K562 (cell line): Measurements from ENCODE around the gene C1orf50. TPM values are rescaled to one million over a fixed set of nuclear protein-coding genes. Genes with fewer than 3 reads are reported as not detected.

Experiments
- ATAC-seq: fragments of 200-7000 bp; cut with Tn5 transposase; 3 replicates; pipeline ENCODE4 v1.9.1; 2020; ENCODE audit warnings: moderate library complexity
- BruUV-seq: library from RNA; stranded (reverse); fragments of 400-500 nt; replicated peaks from 2 replicates; lab custom pipeline; 2021; lab: Mats Ljungman, UMichigan
- CTCF ChIA-PET: fragments of 300-600 bp; formaldehyde crosslinking; extraction: SDS; loops from one replicate; lab custom pipeline; 2021; ENCODE audit warnings: low intra/inter-chr PET ratio; lab: Yijun Ruan, JAX
- POLR2A ChIA-PET: fragments of 300-600, 350-650 bp; sonication (Branson Sonifier 250); formaldehyde crosslinking; extraction: SDS; loops from one replicate; lab custom pipeline; 2021; ENCODE audit warnings: antibody characterized with exemption, inconsistent platforms; lab: Yijun Ruan, JAX
- DNase-seq, 4 experiments: peaks; one replicate each; pipeline versions ENCODE4 v3.0.0 to v3.0.0-alpha.2; 2011 to 2018; ENCODE audit warnings: low spot score in 3 of 4, mixed read lengths in 3 of 4; ENCODE audit errors: extremely low read depth in 1 of 4
- FAIRE-seq: peaks from 2 replicates; lab custom pipeline; 2011; peaks lifted over from hg19 to GRCh38; lab: Jason Lieb, UNC
- H2AFZ ChIP-seq: 2 replicates; pipeline ENCODE4 v1.6.0; 2011; ENCODE audit warnings: low read depth, low read length, control low read depth, inconsistent platforms
- H3K27ac ChIP-seq: fragments of 200-600 bp; 3 replicates; pipeline ENCODE4 v1.8.0; 2011; ENCODE audit warnings: low read depth, mild to moderate bottlenecking, control low read depth, inconsistent platforms, low read length, moderate library complexity, mixed read lengths; ENCODE audit errors: extremely low read depth
- H3K27me3 ChIP-seq, 2 experiments: fragments of 300-600 bp in 1 of 2; 2 replicates in 1 of 2; 3 replicates in 1 of 2; pipeline versions ENCODE4 v1.6.0 to v1.8.0; 2011; ENCODE audit warnings: inconsistent platforms in 2 of 2, low read length in 2 of 2, mild to moderate bottlenecking in 1 of 2, mixed read lengths in 1 of 2, moderate library complexity in 1 of 2; ENCODE audit not compliant: control insufficient read depth in 2 of 2, insufficient read depth in 2 of 2
- H3K36me3 ChIP-seq: fragments of 300-600 bp; 3 replicates; pipeline ENCODE4 v1.8.0; 2011; ENCODE audit warnings: mild to moderate bottlenecking, low read length, inconsistent platforms; ENCODE audit not compliant: control insufficient read depth, insufficient read depth
- H3K4me1 ChIP-seq, 2 experiments: fragments of 200-600 bp in 1 of 2; replicated peaks in 1 of 2; 2 replicates in 1 of 2; 3 replicates in 1 of 2; pipeline versions ENCODE4 v1.5.1 to v1.8.0; 2011; ENCODE audit warnings: inconsistent platforms in 2 of 2, low read length in 2 of 2, mild to moderate bottlenecking in 1 of 2, mixed read lengths in 1 of 2, moderate library complexity in 1 of 2; ENCODE audit not compliant: control insufficient read depth in 2 of 2, insufficient read depth in 2 of 2
- H3K4me2 ChIP-seq: 2 replicates; pipeline ENCODE4 v1.6.1; 2011; ENCODE audit warnings: low read length, control low read depth, inconsistent platforms, mixed read lengths; ENCODE audit not compliant: insufficient read depth
- H3K4me3 ChIP-seq: fragments of 200-600 bp; sonication (generic), shearing (Covaris generic); 2 replicates; pipeline ENCODE4 v1.5.1; 2016; ENCODE audit warnings: control low read depth, inconsistent platforms
- H3K79me2 ChIP-seq: fragments of 200-600 bp; 3 replicates; pipeline ENCODE4 v1.8.0; 2011; ENCODE audit warnings: low read length, inconsistent platforms; ENCODE audit not compliant: control insufficient read depth, insufficient read depth
- H3K9ac ChIP-seq, 2 experiments: 2 replicates each; pipeline versions ENCODE4 v1.6.0 to v1.6.1; 2011; ENCODE audit warnings: low read depth in 2 of 2, low read length in 2 of 2, control low read depth in 1 of 2, inconsistent platforms in 1 of 2, mild to moderate bottlenecking in 1 of 2, mixed read lengths in 1 of 2; ENCODE audit not compliant: insufficient read depth in 1 of 2
- H3K9me1 ChIP-seq: one replicate; pipeline ENCODE4 v1.6.0; 2011; ENCODE audit warnings: inconsistent platforms, mild to moderate bottlenecking, low read length, moderate library complexity; ENCODE audit not compliant: control insufficient read depth, insufficient read depth
- H3K9me3 ChIP-seq: replicated peaks from 2 replicates; pipeline ENCODE4 v1.5.1; 2011; ENCODE audit warnings: low read depth, low read length, inconsistent platforms; ENCODE audit not compliant: control insufficient read depth, insufficient read depth
- H4K20me1 ChIP-seq: replicated peaks from 2 replicates; pipeline ENCODE4 v1.6.1; 2011; ENCODE audit warnings: low read length, inconsistent platforms, mixed read lengths; ENCODE audit not compliant: control insufficient read depth, insufficient read depth
- BRD9 ChIP-seq: fragments of 450-650 bp; IDR thresholded peaks from 2 replicates; pipeline ENCODE4 v1.6.1; 2018; ENCODE audit warnings: low read depth; ENCODE audit not compliant: partially characterized antibody
- CBFB ChIP-seq: sonication (generic); formaldehyde crosslinking; IDR thresholded peaks from 2 replicates; pipeline ENCODE4 v1.4.0; 2020; ENCODE audit warnings: mild to moderate bottlenecking, missing genetic modification reagents
- CUX1 ChIP-seq: fragments of 200-800 bp; sonication (Bioruptor generic); IDR thresholded peaks from 2 replicates; pipeline ENCODE4 v1.6.1; 2016; ENCODE audit warnings: missing genetic modification characterization, missing compliant biosample characterization
- DACH1 ChIP-seq: fragments of 450-650 bp; IDR thresholded peaks from 2 replicates; pipeline ENCODE4 v1.6.1; 2018; ENCODE audit not compliant: partially characterized antibody
- MBD1 ChIP-seq: fragments of 250-450 bp; sonication (Bioruptor Pico); IDR thresholded peaks from 2 replicates; pipeline ENCODE4 v1.8.0; 2022; ENCODE audit warnings: inconsistent platforms
- MCM2 ChIP-seq: fragments of 450-650 bp; IDR thresholded peaks from 2 replicates; pipeline ENCODE4 v1.6.1; 2017; ENCODE audit warnings: low read depth, mild to moderate bottlenecking
- MTA2 ChIP-seq: fragments of 450-650 bp; IDR thresholded peaks from 2 replicates; pipeline ENCODE4 v1.6.1; 2016; ENCODE audit warnings: low read depth
- POLR2AphosphoS5 ChIP-seq: IDR thresholded peaks from 2 replicates; pipeline ENCODE4 v1.6.1; 2011; ENCODE audit warnings: mild to moderate bottlenecking, low read depth, low read length, moderate library complexity; ENCODE audit not compliant: control insufficient read depth, insufficient read depth
- RUNX1 ChIP-seq: sonication (generic); IDR thresholded peaks from 2 replicates; pipeline ENCODE4 v1.6.1; 2016; ENCODE audit warnings: antibody characterized with exemption, low read depth
- SRSF3 ChIP-seq: fragments of 200-400 bp; formaldehyde crosslinking; IDR thresholded peaks from 2 replicates; pipeline ENCODE4 v1.6.1; 2016; ENCODE audit warnings: mild to moderate bottlenecking, low read length, moderate library complexity; ENCODE audit not compliant: insufficient read depth
- TARDBP ChIP-seq: fragments of 450-650 bp; IDR thresholded peaks from 2 replicates; pipeline ENCODE4 v1.6.1; 2016
- THAP7 ChIP-seq: fragments of 250-450 bp; sonication (Bioruptor Pico); IDR thresholded peaks from 2 replicates; pipeline ENCODE4 v1.5.0; 2021
- YBX1 ChIP-seq: fragments of 450-650 bp; IDR thresholded peaks from 2 replicates; pipeline ENCODE4 v1.7.1; 2016; ENCODE audit warnings: mild to moderate bottlenecking
- WGBS: fragments of 100-300 bp; shearing (Covaris generic); methylation state at CpG from one replicate; pipeline ENCODE4 v1.1.6; 2016; ENCODE audit warnings: low coverage, mixed read lengths; ENCODE audit not compliant: insufficient coverage; ENCODE audit errors: missing lambda C conversion rate; 5-methylcytosine and 5-hydroxymethylcytosine counted together
- in situ Hi-C: fragments of 300-500 bp; cut with MboI; formaldehyde crosslinking; loops from 4 replicates; pipeline ENCODE4 v1.15.0; 2018; ENCODE audit warnings: inconsistent platforms, mixed read lengths
- intact Hi-C: fragments of 100-400 bp; cut with micrococcal nuclease; formaldehyde crosslinking; loops from 2 replicates; pipeline ENCODE4 v1.14.2; 2022
- polyA plus RNA-seq, 8 experiments: library from polyadenylated mRNA; depleted of rRNA in 4 of 8; stranded (reverse) in 5 of 8; unstranded in 3 of 8; fragments of >200 nt; fragmentation: Nextera tagmentation in 2 of 8; fragmentation: Illumina TruSeq in 1 of 8; extraction: Ambion mirVana in 2 of 8; extraction: Trizol in 1 of 8; gene quantifications; 2 replicates each; pipeline versions ENCODE4 v1.2.1 to v1.2.3, GENCODE V29; 2011 to 2014; ENCODE audit warnings: inconsistent platforms in 1 of 8, missing spikeins in 1 of 8
- total RNA-seq, 7 experiments: library from RNA; depleted of rRNA in 6 of 7; stranded (reverse); fragments of >200 nt in 6 of 7; fragmentation: Illumina TruSeq in 2 of 7; extraction: Trizol in 2 of 7; gene quantifications; 2 replicates each; pipeline versions ENCODE4 v1.2.1 to v1.2.3, GENCODE V29; 2011 to 2021; ENCODE audit warnings: low replicate concordance in 1 of 7

C1orf50 gene
- total and polyA plus RNA-seq, 9 of the 15 experiments (the other 6 are each of a cell fraction or from before 2014, with no cell fraction given): 0.55 to 13.9 (median 5.2) TPM

- FAIRE-seq (no peak), DNase-seq (no peak), ATAC-seq (no peak)
- intact Hi-C loops: loop anchor here (1.0 to 10.0 kb wide), 4 partner anchors 153 to 587 kb away; no protein-coding TSS in a partner anchor
- H3K27me3 ChIP-seq: peaks cover 2 to 24% of the 10 kb centered on the region in 2 experiments; a peak in 3 of 5 replicates
- no peaks in the 10 kb centered on the region for H3K79me2 ChIP-seq
- H3K4me2 ChIP-seq: no peak overlapping the region
- in situ Hi-C loops: loop anchor here (5.0 to 25.0 kb wide), 2 partner anchors 144 to 589 kb away; no protein-coding TSS in a partner anchor
- H3K36me3 ChIP-seq: no peaks in the 10 kb centered on the region
- no peak overlapping the region for H3K27ac ChIP-seq
- peaks cover 4% of the 10 kb centered on the region for H3K9me1 ChIP-seq
- POLR2A ChIA-PET: no interaction called here
- CTCF ChIA-PET: interaction anchor here (0.5 to 1.4 kb wide), 4 partner anchors 23 to 346 kb away, joined by 3 to 6 read pairs (median 4); no protein-coding TSS in a partner anchor
- H3K9me3 ChIP-seq: no peaks in the 10 kb centered on the region
- no peak overlapping the region for H2AFZ ChIP-seq
- BruUV-seq: no TSS peak
- WGBS: 15% methylated on average over 3 of the region's 3 CpGs
- H3K4me1 ChIP-seq: peaks cover 0 to 17% of the 10 kb centered on the region in 2 experiments; a peak in 3 of 5 replicates
- no peak overlapping the region for H3K9ac ChIP-seq
- no peak overlapping the region for H3K4me3 ChIP-seq
- no peaks in the 10 kb centered on the region for H4K20me1 ChIP-seq
- TF ChIP-seq BRD9 (no peak), DACH1 (no peak), MCM2 (no peak), MBD1 (CRISPR knock-in tag) (no peak), THAP7 (CRISPR knock-in tag) (no peak), RUNX1 (no peak), YBX1 (no peak), CUX1 (CRISPR knock-in tag) (no peak), TARDBP (no peak), POLR2AphosphoS5 (no peak), MTA2 (no peak), CBFB (CRISPR knock-in tag) (no peak), SRSF3 (no peak)
Measured at GRCh38 chr1:42731585-42731984, 35.5 kb upstream of the C1orf50 start.
